Tibial nerve (tissue), 4 donors: ENCODE data around the gene AIDA. TPM values are rescaled to one million over a fixed set of nuclear protein-coding genes. Genes with fewer than 3 reads are reported as not detected.
"Not testable (repeated sequence)": the region's sequence is repeated elsewhere in the genome, so short reads cannot be mapped to it uniquely, and the experiment has no call there.

Experiments used
- DNase-seq, 2 donors: peaks; one replicate each; pipeline ENCODE4 v3.0.0-alpha.2; 2019; ENCODE audit warnings: low spot score in 2 of 2
- H3K27ac ChIP-seq, 4 donors: fragments of 200-600 bp; sonication (generic) in 3 of 4; one replicate each; pipeline ENCODE4 v1.5.1; 2017 to 2019; ENCODE audit warnings: mild to moderate bottlenecking in 1 of 4
- H3K27me3 ChIP-seq, 2 donors: fragments of 200-600 bp; sonication (generic) in 1 of 2; one replicate each; pipeline versions ENCODE4 v1.5.1 to v1.6.0; 2017 to 2019
- H3K36me3 ChIP-seq, 3 donors: fragments of 200-600 bp; sonication (generic); one replicate each; pipeline ENCODE4 v1.5.1; 2018 to 2019
- H3K4me1 ChIP-seq, 4 donors: fragments of 200-600 bp; sonication (generic) in 3 of 4; one replicate each; pipeline ENCODE4 v1.5.1; 2017 to 2019
- H3K4me3 ChIP-seq, 4 donors: fragments of 200-600 bp; sonication (generic) in 3 of 4; one replicate each; pipeline ENCODE4 v1.5.1; 2017 to 2019; ENCODE audit warnings: mild to moderate bottlenecking in 1 of 4, moderate library complexity in 1 of 4
- H3K9me3 ChIP-seq, 4 donors: fragments of 200-600 bp; sonication (generic) in 3 of 4; one replicate each; pipeline ENCODE4 v1.5.1; 2017 to 2019
- CTCF ChIP-seq, 5 experiments: fragments of 200-600 bp in 3 of 5; fragments of 450-650 bp in 2 of 5; sonication (generic) in 3 of 5; IDR thresholded peaks; one replicate each; pipeline ENCODE4 v1.5.1; 2016 to 2019; ENCODE audit warnings: antibody characterized with exemption in 5 of 5, mild to moderate bottlenecking in 3 of 5, moderate library complexity in 2 of 5
- EP300 ChIP-seq, 2 donors: sonication (generic); formaldehyde crosslinking; IDR thresholded peaks; one replicate each; pipeline ENCODE4 v1.6.1; 2017; ENCODE audit warnings: antibody characterized with exemption in 2 of 2, mild to moderate bottlenecking in 1 of 2
- POLR2A ChIP-seq, 2 donors: fragments of 450-650 bp; IDR thresholded peaks; one replicate each; pipeline ENCODE4 v1.6.1; 2017; ENCODE audit warnings: antibody characterized with exemption in 2 of 2, mild to moderate bottlenecking in 2 of 2, moderate library complexity in 2 of 2
- WGBS, 2 donors: methylation state at CpG; one replicate each; pipeline ENCODE4 v1.1.5; 2018; 5-methylcytosine and 5-hydroxymethylcytosine counted together
- total RNA-seq, 4 donors: library from RNA; depleted of rRNA; stranded (reverse); fragments of >200 nt; gene quantifications; one replicate each; pipeline ENCODE4 v1.1.0, GENCODE V29; 2016

AIDA gene
- total RNA-seq, 4 donors from 2014 or later, result 67.8 to 90.2 (median 70.1) TPM

GRCh38 chr1:222754366-222755139 is 42.3 kb upstream of the AIDA start:
- WGBS, 2 donors, result 58 to 69% methylated on average over 10 of the region's 10 CpGs
- H3K27ac ChIP-seq, result no peak overlapping the region
- peak; percentile 42 to 52 for DNase-seq

GRCh38 chr1:222751255-222751654 is 39.0 kb upstream of the AIDA start:
- DNase-seq, result no peak
- Histone ChIP-seq H3K9me3 (no peaks in the 10 kb centered on the region), H3K4me3 (no peak overlapping the region), H3K4me1 (peaks cover 0 to 4% (median 1%) of the 10 kb centered on the region in 4 donors), H3K36me3 (no peaks in the 10 kb centered on the region), H3K27me3 (no peaks in the 10 kb centered on the region), H3K27ac (no peak overlapping the region)
- WGBS, 2 donors, result 77 to 80% methylated on average over 3 of the region's 3 CpGs
- TF ChIP-seq POLR2A (IDR thresholded peaks at IDR 0.05), result no peak
- TF ChIP-seq EP300 (IDR thresholded peaks at IDR 0.05), result no peak
- TF ChIP-seq CTCF (IDR thresholded peaks at IDR 0.05), result no peak

More at GRCh38 chr1:222754366-222755139, 42.3 kb upstream of the AIDA start:
- TF ChIP-seq EP300 (IDR thresholded peaks at IDR 0.05) (peak in 1 of 2 donors; percentile 46), CTCF (IDR thresholded peaks at IDR 0.05) (no peak)
- H3K4me3 ChIP-seq, result no peak overlapping the region
- H3K27me3 ChIP-seq, result no peaks in the 10 kb centered on the region
- no peaks in the 10 kb centered on the region for H3K9me3 ChIP-seq
- H3K36me3 ChIP-seq, result no peaks in the 10 kb centered on the region
- peaks cover 0 to 4% (median 1%) of the 10 kb centered on the region in 4 donors for H3K4me1 ChIP-seq

GRCh38 chr1:222750651-222751050 is 38.4 kb upstream of the AIDA start:
- no peaks in the 10 kb centered on the region for H3K36me3 ChIP-seq
- 83% methylated on average over 1 of the region's 1 CpG for WGBS, 2 donors
- TF ChIP-seq CTCF (IDR thresholded peaks at IDR 0.05) (no peak), POLR2A (IDR thresholded peaks at IDR 0.05) (no peak), EP300 (IDR thresholded peaks at IDR 0.05) (no peak)
- H3K4me1 ChIP-seq, result peaks cover 0 to 4% (median 1%) of the 10 kb centered on the region in 4 donors
- no peaks in the 10 kb centered on the region for H3K9me3 ChIP-seq
- H3K27me3 ChIP-seq, result no peaks in the 10 kb centered on the region
- no peak overlapping the region for H3K27ac ChIP-seq
- no peak for DNase-seq
- H3K4me3 ChIP-seq, result no peak overlapping the region

- no peak for TF ChIP-seq POLR2A (IDR thresholded peaks at IDR 0.05)
- no peak for TF ChIP-seq EP300 (IDR thresholded peaks at IDR 0.05)
- no peak for TF ChIP-seq CTCF (IDR thresholded peaks at IDR 0.05)
- peaks cover 0 to 4% (median 1%) of the 10 kb centered on the region in 4 donors for H3K4me1 ChIP-seq
- DNase-seq, result no peak
- H3K36me3 ChIP-seq, result no peaks in the 10 kb centered on the region
- no peaks in the 10 kb centered on the region for H3K9me3 ChIP-seq
- H3K4me3 ChIP-seq, result no peak overlapping the region
- no peak overlapping the region for H3K27ac ChIP-seq
- no peaks in the 10 kb centered on the region for H3K27me3 ChIP-seq
These were observed 37.6 kb upstream of the AIDA start for GRCh38 chr1:222749927-222750326.

GRCh38 chr1:222741630-222742457 is 29.6 kb upstream of the AIDA start:
- H3K36me3 ChIP-seq, H3K27me3 ChIP-seq, DNase-seq, H3K27ac ChIP-seq, H3K9me3 ChIP-seq, H3K4me1 ChIP-seq, H3K4me3 ChIP-seq: not testable (repeated sequence)
- 84 to 94% methylated on average over 5 of the region's 5 CpGs for WGBS, 2 donors
